ENCODE results near the gene RAB31.

DNA sequence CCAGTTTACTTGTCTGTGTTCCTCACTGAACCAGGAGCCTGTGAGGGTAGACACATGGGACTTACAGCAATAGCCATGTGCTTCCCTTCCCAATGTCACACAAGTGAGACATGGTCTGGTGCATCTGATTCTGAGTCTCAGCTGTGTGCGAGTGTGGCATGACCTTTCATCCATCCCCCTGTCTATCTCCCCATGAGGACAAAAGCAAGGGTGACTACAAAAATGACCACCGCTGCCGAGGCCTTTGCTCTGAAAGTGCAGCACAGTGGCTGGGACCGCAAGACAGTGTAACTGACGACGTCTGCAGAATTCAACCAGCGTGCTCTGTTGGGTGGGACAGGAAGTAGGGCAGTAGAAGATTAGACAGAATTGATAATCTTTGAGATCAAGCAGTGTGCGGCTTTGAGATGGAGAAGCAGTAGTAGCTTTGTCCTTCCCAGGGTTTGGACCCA, 50.5 kb downstream of the RAB31 start:
- TF ChIP-seq, protein P1, sequence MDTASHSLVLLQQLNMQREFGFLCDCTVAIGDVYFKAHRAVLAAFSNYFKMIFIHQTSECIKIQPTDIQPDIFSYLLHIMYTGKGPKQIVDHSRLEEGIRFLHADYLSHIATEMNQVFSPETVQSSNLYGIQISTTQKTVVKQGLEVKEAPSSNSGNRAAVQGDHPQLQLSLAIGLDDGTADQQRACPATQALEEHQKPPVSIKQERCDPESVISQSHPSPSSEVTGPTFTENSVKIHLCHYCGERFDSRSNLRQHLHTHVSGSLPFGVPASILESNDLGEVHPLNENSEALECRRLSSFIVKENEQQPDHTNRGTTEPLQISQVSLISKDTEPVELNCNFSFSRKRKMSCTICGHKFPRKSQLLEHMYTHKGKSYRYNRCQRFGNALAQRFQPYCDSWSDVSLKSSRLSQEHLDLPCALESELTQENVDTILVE (CRISPR knock-in tag; IDR thresholded peaks at IDR 0.05): no peak
- TF ChIP-seq ZNF383 (CRISPR knock-in tag; IDR thresholded peaks at IDR 0.05; ENCODE audit: borderline replicate concordance): no peak
- TF ChIP-seq EP300 (IDR thresholded peaks at IDR 0.05; ENCODE audit: low read depth in 2 of 2, low read length in 2 of 2): no peak
- TF ChIP-seq EP300 (CRISPR knock-in tag; IDR thresholded peaks at IDR 0.05; ENCODE audit: borderline replicate concordance): no peak
- TF ChIP-seq, protein P2, sequence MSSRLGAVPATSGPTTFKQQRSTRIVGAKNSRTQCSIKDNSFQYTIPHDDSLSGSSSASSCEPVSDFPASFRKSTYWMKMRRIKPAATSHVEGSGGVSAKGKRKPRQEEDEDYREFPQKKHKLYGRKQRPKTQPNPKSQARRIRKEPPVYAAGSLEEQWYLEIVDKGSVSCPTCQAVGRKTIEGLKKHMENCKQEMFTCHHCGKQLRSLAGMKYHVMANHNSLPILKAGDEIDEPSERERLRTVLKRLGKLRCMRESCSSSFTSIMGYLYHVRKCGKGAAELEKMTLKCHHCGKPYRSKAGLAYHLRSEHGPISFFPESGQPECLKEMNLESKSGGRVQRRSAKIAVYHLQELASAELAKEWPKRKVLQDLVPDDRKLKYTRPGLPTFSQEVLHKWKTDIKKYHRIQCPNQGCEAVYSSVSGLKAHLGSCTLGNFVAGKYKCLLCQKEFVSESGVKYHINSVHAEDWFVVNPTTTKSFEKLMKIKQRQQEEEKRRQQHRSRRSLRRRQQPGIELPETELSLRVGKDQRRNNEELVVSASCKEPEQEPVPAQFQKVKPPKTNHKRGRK (CRISPR knock-in tag; IDR thresholded peaks at IDR 0.05): no peak
- TF ChIP-seq ZFX (CRISPR knock-in tag; IDR thresholded peaks at IDR 0.05; ENCODE audit: low read depth): no peak
- TF ChIP-seq, protein P3, sequence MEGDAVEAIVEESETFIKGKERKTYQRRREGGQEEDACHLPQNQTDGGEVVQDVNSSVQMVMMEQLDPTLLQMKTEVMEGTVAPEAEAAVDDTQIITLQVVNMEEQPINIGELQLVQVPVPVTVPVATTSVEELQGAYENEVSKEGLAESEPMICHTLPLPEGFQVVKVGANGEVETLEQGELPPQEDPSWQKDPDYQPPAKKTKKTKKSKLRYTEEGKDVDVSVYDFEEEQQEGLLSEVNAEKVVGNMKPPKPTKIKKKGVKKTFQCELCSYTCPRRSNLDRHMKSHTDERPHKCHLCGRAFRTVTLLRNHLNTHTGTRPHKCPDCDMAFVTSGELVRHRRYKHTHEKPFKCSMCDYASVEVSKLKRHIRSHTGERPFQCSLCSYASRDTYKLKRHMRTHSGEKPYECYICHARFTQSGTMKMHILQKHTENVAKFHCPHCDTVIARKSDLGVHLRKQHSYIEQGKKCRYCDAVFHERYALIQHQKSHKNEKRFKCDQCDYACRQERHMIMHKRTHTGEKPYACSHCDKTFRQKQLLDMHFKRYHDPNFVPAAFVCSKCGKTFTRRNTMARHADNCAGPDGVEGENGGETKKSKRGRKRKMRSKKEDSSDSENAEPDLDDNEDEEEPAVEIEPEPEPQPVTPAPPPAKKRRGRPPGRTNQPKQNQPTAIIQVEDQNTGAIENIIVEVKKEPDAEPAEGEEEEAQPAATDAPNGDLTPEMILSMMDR (CRISPR knock-in tag; IDR thresholded peaks at IDR 0.05): no peak
